EH (cell line): Measurements from ENCODE around the gene TEAD4.

Experiments
- DNase-seq: peaks from one replicate; pipeline ENCODE4 v3.0.0-alpha.2; 2015; ENCODE audit warnings: low read depth

The TEAD4 gene

GRCh38 chr12:3032770-3033538 lies 73.8 kb downstream of the TEAD4 start:
- DNase-seq: no peak

DNA sequence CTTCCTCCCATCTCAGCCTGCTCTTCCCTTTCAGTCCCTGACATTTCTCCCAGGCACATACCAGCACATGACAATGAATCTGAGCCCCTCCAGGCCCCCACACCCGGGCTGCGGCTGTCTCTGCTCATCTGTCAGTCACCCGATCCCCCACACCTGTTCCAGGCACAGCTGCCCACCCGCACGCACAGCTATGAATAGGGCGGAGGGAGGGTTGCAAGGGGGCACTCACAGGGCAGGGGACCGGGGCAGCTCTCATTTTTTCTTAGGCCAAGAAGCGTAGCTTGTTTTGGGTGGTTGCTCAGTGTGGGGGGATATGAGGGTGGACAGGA lies 74.3 kb downstream of the TEAD4 start:
- DNase-seq: no peak

GRCh38 chr12:3034067-3034750 lies 75.0 kb downstream of the TEAD4 start:
- peak; percentile 74 for DNase-seq

DNA sequence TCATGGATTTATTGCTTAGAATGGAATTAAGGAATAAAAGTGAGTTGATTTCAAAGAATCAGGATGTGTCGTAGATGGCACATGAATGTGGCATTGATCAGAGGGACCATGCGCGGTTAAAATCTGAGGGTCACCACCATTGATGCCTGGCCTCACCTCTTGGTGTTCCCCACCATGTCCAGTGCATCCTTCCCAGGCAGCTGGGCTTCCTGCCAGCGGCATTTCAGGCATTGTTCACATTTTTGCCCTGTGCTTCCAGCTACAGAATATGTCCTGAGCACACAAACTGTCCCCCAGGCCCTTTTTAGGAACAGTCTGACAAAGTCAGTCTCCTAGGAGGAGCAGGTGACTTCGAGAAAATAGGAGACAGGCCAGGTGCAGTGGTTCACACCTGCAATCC lies 76.0 kb downstream of the TEAD4 start:
- DNase-seq: peak; percentile 75

- DNase-seq: peak; percentile 18
Observed at GRCh38 chr12:3035815-3036702, 76.9 kb downstream of the TEAD4 start.

- DNase-seq: no peak
Observed at GRCh38 chr12:3036901-3037600, 77.9 kb downstream of the TEAD4 start.

- DNase-seq: no peak
Observed at GRCh38 chr12:3038166-3038565, 79.0 kb downstream of the TEAD4 start.

DNA sequence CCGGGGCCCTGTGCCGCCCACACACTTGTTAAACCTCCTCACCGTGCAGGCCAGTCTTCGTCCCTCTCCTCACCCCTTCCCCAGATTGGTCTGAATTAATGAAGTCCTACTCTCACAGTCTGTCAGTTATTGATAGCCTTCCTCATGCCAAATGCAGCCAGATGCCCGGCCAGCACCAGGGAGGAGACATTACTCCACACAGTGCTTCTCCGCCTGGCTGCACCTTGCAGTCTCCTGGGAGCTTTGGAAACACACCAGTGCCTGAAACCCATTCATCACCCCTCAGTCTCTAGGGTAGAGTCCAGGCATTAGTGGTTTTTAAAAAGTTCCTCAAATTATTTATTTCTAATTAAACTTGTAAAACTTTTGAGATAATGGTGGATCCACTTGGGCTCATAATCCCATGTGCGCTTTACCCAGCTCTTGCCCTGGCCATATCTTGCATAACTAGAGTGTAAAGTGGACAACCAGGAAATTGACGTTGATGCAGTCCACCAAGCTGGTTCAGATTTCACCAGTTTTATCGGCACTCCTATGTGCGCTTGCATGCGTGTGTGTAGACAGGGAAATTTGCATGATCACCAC lies 79.8 kb downstream of the TEAD4 start:
- DNase-seq: no peak

GRCh38 chr12:3040026-3040656 lies 80.9 kb downstream of the TEAD4 start:
- no peak for DNase-seq

- DNase-seq: no peak
Observed at GRCh38 chr12:3040663-3041544, 81.7 kb downstream of the TEAD4 start.

- peak; percentile 81 for DNase-seq
Observed at GRCh38 chr12:3041558-3042164, 82.5 kb downstream of the TEAD4 start.

GRCh38 chr12:3042394-3042793 lies 83.2 kb downstream of the TEAD4 start:
- no peak for DNase-seq

DNA sequence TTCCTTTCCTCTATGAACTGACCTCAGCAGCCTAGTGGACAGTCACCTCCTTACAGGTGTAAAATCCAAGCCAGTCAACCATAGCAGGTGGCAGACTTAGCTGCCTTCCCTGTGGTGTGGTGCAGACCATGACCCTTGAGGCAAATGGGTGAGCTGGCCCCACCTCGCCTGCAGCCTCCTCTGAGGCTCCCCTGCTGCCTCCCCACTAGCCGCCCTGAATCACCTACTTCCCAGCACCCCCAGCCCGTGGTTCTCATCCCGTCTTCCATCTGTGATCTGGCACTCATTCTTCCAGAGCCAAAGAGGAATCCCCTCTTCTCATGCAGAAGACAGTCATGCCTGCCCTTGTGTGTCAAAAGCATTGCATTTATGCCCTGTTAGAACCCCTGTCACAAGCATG lies 83.6 kb downstream of the TEAD4 start:
- DNase-seq: no peak

GRCh38 chr12:3043406-3043805 lies 84.2 kb downstream of the TEAD4 start:
- DNase-seq: no peak

- no peak for DNase-seq
Observed at GRCh38 chr12:3044141-3044630, 85.0 kb downstream of the TEAD4 start.

GRCh38 chr12:3045494-3045893 lies 86.3 kb downstream of the TEAD4 start:
- no peak for DNase-seq

GRCh38 chr12:3045989-3046388 lies 86.8 kb downstream of the TEAD4 start:
- no peak for DNase-seq

- DNase-seq: peak; percentile 50
Observed at GRCh38 chr12:3046441-3047200, 87.4 kb downstream of the TEAD4 start.

- DNase-seq: no peak
Observed at GRCh38 chr12:3047961-3048360, 88.8 kb downstream of the TEAD4 start.
